Prostate gland (tissue), 2 donors: Measurements from ENCODE around the gene FARS2. TPM values are rescaled to one million over a fixed set of nuclear protein-coding genes. Genes with fewer than 3 reads are reported as not detected.

Experiments used
- DNase-seq: peaks from one replicate; pipeline ENCODE4 v3.0.0-alpha.2; 2019; ENCODE audit warnings: low spot score
- H3K27ac ChIP-seq, 2 donors: fragments of 200-600 bp; sonication (generic); 2 replicates each; pipeline ENCODE4 v1.5.1; 2017 to 2019
- H3K27me3 ChIP-seq: fragments of 200-600 bp; sonication (generic); replicated peaks from 2 replicates; pipeline ENCODE4 v1.5.1; 2019; ENCODE audit not compliant: insufficient read depth
- H3K36me3 ChIP-seq, 2 donors: fragments of 200-600 bp; sonication (generic); 1 replicate in 1 of 2; 2 replicates in 1 of 2; pipeline versions ENCODE4 v1.5.1 to v1.8.1; 2017 to 2019
- H3K4me1 ChIP-seq: fragments of 200-600 bp; sonication (generic); replicated peaks from 2 replicates; pipeline ENCODE4 v1.5.1; 2019
- H3K4me3 ChIP-seq, 2 donors: fragments of 200-600 bp; sonication (generic); 2 replicates each; pipeline ENCODE4 v1.5.1; 2017 to 2019
- H3K9me3 ChIP-seq: fragments of 200-600 bp; sonication (generic); 2 replicates; pipeline ENCODE4 v1.5.1; 2017
- POLR2A ChIP-seq: fragments of 450-650 bp; IDR thresholded peaks from one replicate; pipeline ENCODE4 v1.6.1; 2016; ENCODE audit warnings: antibody characterized with exemption, mild to moderate bottlenecking
- POLR2AphosphoS5 ChIP-seq: sonication (generic); formaldehyde crosslinking; IDR thresholded peaks from one replicate; pipeline ENCODE4 v1.6.1; 2017; ENCODE audit warnings: antibody characterized with exemption
- WGBS: methylation state at CpG from one replicate; pipeline ENCODE4 v1.1.5; 2018; 5-methylcytosine and 5-hydroxymethylcytosine counted together
- intact Hi-C: fragments of 100-400 bp; cut with DNase I; formaldehyde crosslinking; loops from one replicate; pipeline ENCODE4 v1.14.2; 2022
- total RNA-seq, 2 donors: library from RNA; depleted of rRNA; stranded (reverse); fragments of >200 nt; gene quantifications; one replicate each; pipeline ENCODE4 v1.1.0, GENCODE V29; 2016
- TF ChIP-seq, protein P1 (sequence below), 4 experiments: fragments of 200-600 bp in 2 of 4; fragments of 450-650 bp in 2 of 4; sonication (generic) in 2 of 4; IDR thresholded peaks; 1 replicate in 3 of 4; 2 replicates in 1 of 4; pipeline ENCODE4 v1.5.1; 2016 to 2019; ENCODE audit warnings: antibody characterized with exemption in 4 of 4, mild to moderate bottlenecking in 2 of 4, moderate library complexity in 2 of 4

Gene FARS2
- total RNA-seq, 2 donors from 2014 or later = 11.6 to 19.5 TPM

GRCh38 chr6:5453546-5453945, 192.2 kb downstream of the FARS2 start:
- intact Hi-C loops = no loop called here
- Histone ChIP-seq H3K9me3 (no peaks in the 10 kb centered on the region), H3K27ac (no peak overlapping the region), H3K27me3 (no peaks in the 10 kb centered on the region), H3K4me1 (no peaks in the 10 kb centered on the region), H3K4me3 (no peak overlapping the region), H3K36me3 (no peaks in the 10 kb centered on the region)
- TF ChIP-seq POLR2AphosphoS5 (no peak), POLR2A (no peak)
- TF ChIP-seq, protein P1, sequence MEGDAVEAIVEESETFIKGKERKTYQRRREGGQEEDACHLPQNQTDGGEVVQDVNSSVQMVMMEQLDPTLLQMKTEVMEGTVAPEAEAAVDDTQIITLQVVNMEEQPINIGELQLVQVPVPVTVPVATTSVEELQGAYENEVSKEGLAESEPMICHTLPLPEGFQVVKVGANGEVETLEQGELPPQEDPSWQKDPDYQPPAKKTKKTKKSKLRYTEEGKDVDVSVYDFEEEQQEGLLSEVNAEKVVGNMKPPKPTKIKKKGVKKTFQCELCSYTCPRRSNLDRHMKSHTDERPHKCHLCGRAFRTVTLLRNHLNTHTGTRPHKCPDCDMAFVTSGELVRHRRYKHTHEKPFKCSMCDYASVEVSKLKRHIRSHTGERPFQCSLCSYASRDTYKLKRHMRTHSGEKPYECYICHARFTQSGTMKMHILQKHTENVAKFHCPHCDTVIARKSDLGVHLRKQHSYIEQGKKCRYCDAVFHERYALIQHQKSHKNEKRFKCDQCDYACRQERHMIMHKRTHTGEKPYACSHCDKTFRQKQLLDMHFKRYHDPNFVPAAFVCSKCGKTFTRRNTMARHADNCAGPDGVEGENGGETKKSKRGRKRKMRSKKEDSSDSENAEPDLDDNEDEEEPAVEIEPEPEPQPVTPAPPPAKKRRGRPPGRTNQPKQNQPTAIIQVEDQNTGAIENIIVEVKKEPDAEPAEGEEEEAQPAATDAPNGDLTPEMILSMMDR (IDR thresholded peaks at IDR 0.05) = no peak
- DNase-seq = no peak
- WGBS = 81% methylated on average over 5 of the region's 5 CpGs

GRCh38 chr6:5455142-5455541, 193.8 kb downstream of the FARS2 start:
- TF ChIP-seq POLR2A (no peak), POLR2AphosphoS5 (no peak)
- TF ChIP-seq, protein P1 (IDR thresholded peaks at IDR 0.05) = no peak
- no peak overlapping the region for H3K4me3 ChIP-seq
- H3K36me3 ChIP-seq = no peaks in the 10 kb centered on the region
- intact Hi-C loops = no loop called here
- no peaks in the 10 kb centered on the region for H3K4me1 ChIP-seq
- H3K27ac ChIP-seq = no peak overlapping the region
- H3K27me3 ChIP-seq = no peaks in the 10 kb centered on the region
- no peaks in the 10 kb centered on the region for H3K9me3 ChIP-seq
- DNase-seq = no peak
- WGBS = 67% methylated on average over 4 of the region's 4 CpGs

- 58% methylated on average over 9 of the region's 9 CpGs for WGBS
- Histone ChIP-seq H3K27ac (peak overlapping the region; percentile 32 to 46), H3K36me3 (no peaks in the 10 kb centered on the region), H3K4me1 (no peaks in the 10 kb centered on the region), H3K27me3 (no peaks in the 10 kb centered on the region), H3K9me3 (no peaks in the 10 kb centered on the region), H3K4me3 (peak overlapping the region in 1 of 2 donors; percentile 10)
- intact Hi-C loops = no loop called here
- DNase-seq = peak; percentile 15
- TF ChIP-seq POLR2AphosphoS5 (no peak), POLR2A (no peak)
- TF ChIP-seq, protein P1 (IDR thresholded peaks at IDR 0.05) = no peak
Measured at GRCh38 chr6:5457041-5457440, 195.7 kb downstream of the FARS2 start.

DNA sequence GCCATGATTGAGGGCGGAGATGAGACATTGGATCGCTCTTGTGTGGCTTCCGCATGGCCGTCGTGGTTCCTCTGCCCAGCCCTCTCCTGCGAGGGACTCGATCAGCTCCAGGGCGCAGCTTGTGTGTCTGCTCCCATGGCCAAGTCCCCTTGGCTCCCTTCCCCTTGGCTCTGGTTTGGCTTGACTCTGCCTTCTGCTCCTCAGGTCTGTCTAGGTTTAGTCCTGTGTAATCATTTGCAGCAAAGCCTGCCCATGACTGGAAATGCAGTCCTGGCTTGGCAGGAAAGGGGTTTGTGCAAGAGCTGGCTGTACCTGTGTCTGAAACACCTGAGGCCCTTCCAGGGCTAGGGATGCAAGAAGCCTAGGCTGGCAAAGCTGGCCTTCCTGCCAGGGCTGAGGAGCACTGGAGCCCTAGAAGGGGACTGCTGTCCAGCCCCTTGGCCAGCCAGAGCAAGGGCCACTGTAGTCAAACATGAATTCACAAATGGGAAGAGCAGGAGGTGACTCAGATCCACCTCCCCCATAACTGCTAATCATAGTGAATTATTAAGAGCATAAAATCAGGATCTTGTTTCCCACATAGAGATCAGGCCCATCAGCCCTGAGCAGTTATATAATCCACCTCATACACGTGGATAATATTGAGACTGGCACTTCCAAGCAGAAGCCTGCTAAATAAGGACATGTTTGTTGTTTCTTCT, 196.8 kb downstream of the FARS2 start:
- H3K9me3 ChIP-seq = no peaks in the 10 kb centered on the region
- intact Hi-C loops = no loop called here
- TF ChIP-seq POLR2AphosphoS5 = peak; percentile 95
- TF ChIP-seq, protein P1 (IDR thresholded peaks at IDR 0.05) = no peak
- H3K27me3 ChIP-seq = no peaks in the 10 kb centered on the region
- H3K27ac ChIP-seq = peak overlapping the region; percentile 32 to 46
- 50% methylated on average over 9 of the region's 9 CpGs for WGBS
- DNase-seq = peak; percentile 98
- H3K4me1 ChIP-seq = no peaks in the 10 kb centered on the region
- H3K36me3 ChIP-seq = no peaks in the 10 kb centered on the region
- peak overlapping the region in 1 of 2 donors; percentile 10 for H3K4me3 ChIP-seq

- 85% methylated on average over 5 of the region's 5 CpGs for WGBS
- Histone ChIP-seq H3K4me1 (no peaks in the 10 kb centered on the region), H3K4me3 (no peak overlapping the region), H3K27ac (no peak overlapping the region), H3K27me3 (no peaks in the 10 kb centered on the region), H3K36me3 (no peaks in the 10 kb centered on the region), H3K9me3 (no peaks in the 10 kb centered on the region)
- TF ChIP-seq, protein P1 (IDR thresholded peaks at IDR 0.05) = no peak
- TF ChIP-seq POLR2A (no peak), POLR2AphosphoS5 (no peak)
- DNase-seq = no peak
- intact Hi-C loops = no loop called here
Measured at GRCh38 chr6:5459346-5459745, 198.0 kb downstream of the FARS2 start.
